ENCODE measurements around the gene COL1A1. TPM values are rescaled to one million over a fixed set of nuclear protein-coding genes. Genes with fewer than 3 reads are reported as not detected.

COL1A1 gene
- polyA plus RNA-seq, 3 donors: not detected

GRCh38 chr17:50172130-50172529 lies 29.3 kb downstream of the COL1A1 start:
- no peak for DNase-seq
- Histone ChIP-seq H3K27me3 (ENCODE audit: control insufficient read depth in 2 of 2, insufficient read depth in 2 of 2, low read length in 2 of 2) (peaks cover 0 to 3% of the 10 kb centered on the region in 2 donors), H3K4me2 (replicated peaks; ENCODE audit: extremely low read depth, low read length, poor library complexity, severe bottlenecking) (no peak overlapping the region), H4K20me1 (ENCODE audit: insufficient read depth, low read length) (no peaks in the 10 kb centered on the region), H3K36me3 (replicated peaks in 1 of 2; ENCODE audit: control insufficient read depth in 1 of 2, insufficient read depth in 2 of 2, low read length in 2 of 2) (no peaks in the 10 kb centered on the region), H3K79me2 (ENCODE audit: insufficient read depth, low read length) (no peaks in the 10 kb centered on the region), H2AFZ (ENCODE audit: insufficient read depth, low read depth, low read length, poor library complexity, severe bottlenecking) (no peak overlapping the region), H3K9me3 (replicated peaks in 1 of 2; ENCODE audit: control insufficient read depth in 1 of 2, insufficient read depth in 1 of 2, low read length in 2 of 2) (no peaks in the 10 kb centered on the region), H3K4me1 (ENCODE audit: control insufficient read depth in 1 of 2, insufficient read depth in 2 of 2, low read length in 2 of 2) (peaks cover 4 to 5% of the 10 kb centered on the region in 2 donors), H3K27ac (ENCODE audit: low read depth in 1 of 2, low read length in 2 of 2) (no peak overlapping the region), H3K9ac (ENCODE audit: insufficient read depth, low read length, poor library complexity, severe bottlenecking) (no peak overlapping the region), H3K4me3 (replicated peaks in 1 of 3; ENCODE audit: low read depth in 2 of 3, low read length in 3 of 3) (no peak overlapping the region)
- peaks cover 9% of the 10 kb centered on the region for H3K4me1 Mint-ChIP-seq
- peaks cover 0 to 1% (median 0%) of the 10 kb centered on the region in 7 donors for H3K9me3 Mint-ChIP-seq
- H3K4me3 Mint-ChIP-seq: no peak overlapping the region
- WGBS (ENCODE audit: insufficient coverage): 98% methylated on average over 10 of the region's 11 CpGs
- no peaks in the 10 kb centered on the region for H3K36me3 Mint-ChIP-seq
- TF ChIP-seq CTCF (IDR thresholded peaks at IDR 0.05): no peak
- peaks cover 6 to 20% (median 10%) of the 10 kb centered on the region in 3 donors for H3K27me3 Mint-ChIP-seq (ENCODE audit: low read depth in 3 of 3)
- H3K27ac Mint-ChIP-seq: no peak overlapping the region
- intact Hi-C loops (cut with micrococcal nuclease): no loop called here

DNA sequence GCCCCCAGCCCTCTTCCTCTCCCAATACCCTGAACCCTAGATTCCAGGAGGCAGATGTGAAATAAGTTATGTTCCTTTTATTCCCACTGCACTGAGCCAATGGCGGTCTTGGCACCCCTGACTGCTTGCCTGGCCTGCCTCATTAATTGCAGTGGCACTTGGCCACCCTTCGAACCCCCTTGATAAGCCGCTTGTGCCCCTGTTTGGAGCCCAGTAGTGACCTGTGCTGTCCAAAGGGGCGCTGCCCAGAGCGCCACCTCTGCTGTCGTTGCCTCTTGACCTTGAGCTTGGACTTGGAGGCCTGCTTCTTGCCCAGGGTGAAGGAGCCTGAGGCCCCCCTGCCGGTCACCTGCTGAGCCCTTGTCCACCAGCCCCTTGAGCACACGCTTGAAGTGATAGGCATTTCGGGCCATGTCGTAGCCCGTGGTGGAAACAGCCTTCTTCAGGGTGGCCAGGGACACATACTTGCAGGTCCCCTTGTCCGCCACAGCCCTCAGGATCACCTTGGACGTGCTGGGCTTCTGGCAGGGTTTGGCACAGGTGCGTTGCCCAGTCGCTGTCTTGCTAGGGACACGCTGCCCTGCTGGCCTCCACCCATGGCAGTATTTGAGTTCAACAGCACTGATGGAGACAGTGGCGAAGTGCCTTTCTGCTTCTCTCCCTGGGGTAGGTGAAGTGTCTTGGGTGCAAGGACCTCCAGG lies 29.9 kb downstream of the COL1A1 start:
- H2AFZ ChIP-seq (ENCODE audit: insufficient read depth, low read depth, low read length, poor library complexity, severe bottlenecking): no peak overlapping the region
- H3K4me1 ChIP-seq (ENCODE audit: control insufficient read depth in 1 of 2, insufficient read depth in 2 of 2, low read length in 2 of 2): peaks cover 4 to 5% of the 10 kb centered on the region in 2 donors
- TF ChIP-seq CTCF (IDR thresholded peaks at IDR 0.05): no peak
- no peak overlapping the region for H3K27ac Mint-ChIP-seq
- no peaks in the 10 kb centered on the region for H4K20me1 ChIP-seq (ENCODE audit: insufficient read depth, low read length)
- no peaks in the 10 kb centered on the region for H3K9me3 ChIP-seq (replicated peaks in 1 of 2; ENCODE audit: control insufficient read depth in 1 of 2, insufficient read depth in 1 of 2, low read length in 2 of 2)
- 95% methylated on average over 15 of the region's 17 CpGs for WGBS (ENCODE audit: insufficient coverage)
- H3K4me3 ChIP-seq (replicated peaks in 1 of 3; ENCODE audit: low read depth in 2 of 3, low read length in 3 of 3): no peak overlapping the region
- no peak for DNase-seq
- H3K27me3 Mint-ChIP-seq (ENCODE audit: low read depth in 3 of 3): peaks cover 6 to 19% (median 9%) of the 10 kb centered on the region in 3 donors
- H3K27me3 ChIP-seq (ENCODE audit: control insufficient read depth in 2 of 2, insufficient read depth in 2 of 2, low read length in 2 of 2): peaks cover 0 to 3% of the 10 kb centered on the region in 2 donors
- H3K4me2 ChIP-seq (replicated peaks; ENCODE audit: extremely low read depth, low read length, poor library complexity, severe bottlenecking): no peak overlapping the region
- no peak overlapping the region for H3K9ac ChIP-seq (ENCODE audit: insufficient read depth, low read length, poor library complexity, severe bottlenecking)
- no peak overlapping the region for H3K4me3 Mint-ChIP-seq
- intact Hi-C loops (cut with micrococcal nuclease): no loop called here
- no peaks in the 10 kb centered on the region for H3K36me3 ChIP-seq (replicated peaks in 1 of 2; ENCODE audit: control insufficient read depth in 1 of 2, insufficient read depth in 2 of 2, low read length in 2 of 2)
- peaks cover 0 to 1% (median 0%) of the 10 kb centered on the region in 7 donors for H3K9me3 Mint-ChIP-seq
- peaks cover 9% of the 10 kb centered on the region for H3K4me1 Mint-ChIP-seq
- H3K36me3 Mint-ChIP-seq: no peaks in the 10 kb centered on the region
- H3K79me2 ChIP-seq (ENCODE audit: insufficient read depth, low read length): no peaks in the 10 kb centered on the region
- no peak overlapping the region for H3K27ac ChIP-seq (ENCODE audit: low read depth in 1 of 2, low read length in 2 of 2)

Data from CD14-positive monocyte (primary cell).